Esophagus muscularis mucosa (tissue), 3 donors: Measurements from ENCODE around the gene CNNM2.

ENCODE experiments used
- POLR2A ChIP-seq: fragments of 450-650 bp; IDR thresholded peaks from one replicate; pipeline ENCODE4 v1.6.1; 2017; ENCODE audit warnings: antibody characterized with exemption, moderate library complexity, mild to moderate bottlenecking, low read depth
- POLR2AphosphoS5 ChIP-seq, 2 donors: sonication (generic); formaldehyde crosslinking; IDR thresholded peaks; one replicate each; pipeline ENCODE4 v1.6.1; 2017; ENCODE audit warnings: antibody characterized with exemption in 2 of 2
- TF ChIP-seq, protein P1 (sequence below), 3 experiments: fragments of 200-600 bp in 2 of 3; fragments of 450-650 bp in 1 of 3; sonication (generic) in 2 of 3; IDR thresholded peaks; one replicate each; pipeline ENCODE4 v1.5.1; 2017 to 2019; ENCODE audit warnings: antibody characterized with exemption in 3 of 3, mild to moderate bottlenecking in 2 of 3, moderate library complexity in 1 of 3

DNA sequence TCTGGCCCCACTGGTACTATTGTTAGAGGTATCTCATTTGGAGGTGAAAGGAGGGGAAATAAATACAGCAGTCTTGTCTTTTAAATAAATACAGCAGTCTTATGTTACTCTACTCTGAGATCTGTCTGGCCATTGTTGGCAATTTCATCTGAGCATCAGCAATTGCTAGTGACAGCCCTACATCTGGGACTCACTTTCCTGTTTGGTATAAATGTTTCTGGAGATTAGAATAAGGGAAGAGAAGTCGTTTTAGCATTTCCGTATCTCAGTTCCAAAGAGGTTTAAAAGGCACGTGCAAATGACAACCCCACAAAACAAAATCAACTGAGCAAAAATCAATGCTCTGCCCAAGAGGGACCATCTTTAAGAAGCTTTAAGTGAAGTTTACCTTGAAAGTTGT lies 18.1 kb upstream of the CNNM2 start:
- TF ChIP-seq, protein P1, sequence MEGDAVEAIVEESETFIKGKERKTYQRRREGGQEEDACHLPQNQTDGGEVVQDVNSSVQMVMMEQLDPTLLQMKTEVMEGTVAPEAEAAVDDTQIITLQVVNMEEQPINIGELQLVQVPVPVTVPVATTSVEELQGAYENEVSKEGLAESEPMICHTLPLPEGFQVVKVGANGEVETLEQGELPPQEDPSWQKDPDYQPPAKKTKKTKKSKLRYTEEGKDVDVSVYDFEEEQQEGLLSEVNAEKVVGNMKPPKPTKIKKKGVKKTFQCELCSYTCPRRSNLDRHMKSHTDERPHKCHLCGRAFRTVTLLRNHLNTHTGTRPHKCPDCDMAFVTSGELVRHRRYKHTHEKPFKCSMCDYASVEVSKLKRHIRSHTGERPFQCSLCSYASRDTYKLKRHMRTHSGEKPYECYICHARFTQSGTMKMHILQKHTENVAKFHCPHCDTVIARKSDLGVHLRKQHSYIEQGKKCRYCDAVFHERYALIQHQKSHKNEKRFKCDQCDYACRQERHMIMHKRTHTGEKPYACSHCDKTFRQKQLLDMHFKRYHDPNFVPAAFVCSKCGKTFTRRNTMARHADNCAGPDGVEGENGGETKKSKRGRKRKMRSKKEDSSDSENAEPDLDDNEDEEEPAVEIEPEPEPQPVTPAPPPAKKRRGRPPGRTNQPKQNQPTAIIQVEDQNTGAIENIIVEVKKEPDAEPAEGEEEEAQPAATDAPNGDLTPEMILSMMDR (IDR thresholded peaks at IDR 0.05): no peak
- TF ChIP-seq POLR2A: no peak
- TF ChIP-seq POLR2AphosphoS5 (IDR thresholded peaks at IDR 0.05): no peak
